GM18508 (cell line): ENCODE measurements around the gene CHST8.

Experiments
- ATAC-seq: cut with Tn5 transposase; IDR thresholded peaks from one replicate; pipeline ENCODE4 v1.9.1; 2021; ENCODE audit warnings: moderate number of reproducible peaks; ENCODE audit not compliant: insufficient read depth, unreplicated experiment

CHST8 gene

GRCh38 chr19:33752945-33753344 lies 131.2 kb downstream of the CHST8 start:
- no peak for ATAC-seq

DNA sequence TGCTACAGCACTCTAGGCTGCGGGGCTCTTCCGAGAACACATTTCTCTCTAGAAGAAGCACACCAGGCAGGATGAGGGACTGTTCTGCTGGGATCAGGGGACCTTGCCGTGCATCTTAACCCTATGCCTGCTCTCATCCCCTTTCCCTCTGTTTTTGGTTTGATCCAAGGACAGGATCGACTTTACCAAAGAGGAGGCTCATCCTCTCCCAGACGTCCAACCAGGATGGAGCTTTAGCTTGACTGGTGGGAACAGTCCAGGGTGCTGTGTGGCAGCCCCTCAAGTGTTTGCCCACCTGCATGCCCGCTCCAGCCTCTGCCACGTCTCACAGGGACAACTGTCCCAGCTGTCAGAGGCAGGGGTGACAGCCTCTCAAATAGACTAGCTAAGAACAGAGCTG lies 132.6 kb downstream of the CHST8 start:
- ATAC-seq: no peak

- ATAC-seq: no peak
These were observed 133.6 kb downstream of the CHST8 start for GRCh38 chr19:33755099-33756035.

GRCh38 chr19:33756177-33756576 lies 134.4 kb downstream of the CHST8 start:
- ATAC-seq: no peak

DNA sequence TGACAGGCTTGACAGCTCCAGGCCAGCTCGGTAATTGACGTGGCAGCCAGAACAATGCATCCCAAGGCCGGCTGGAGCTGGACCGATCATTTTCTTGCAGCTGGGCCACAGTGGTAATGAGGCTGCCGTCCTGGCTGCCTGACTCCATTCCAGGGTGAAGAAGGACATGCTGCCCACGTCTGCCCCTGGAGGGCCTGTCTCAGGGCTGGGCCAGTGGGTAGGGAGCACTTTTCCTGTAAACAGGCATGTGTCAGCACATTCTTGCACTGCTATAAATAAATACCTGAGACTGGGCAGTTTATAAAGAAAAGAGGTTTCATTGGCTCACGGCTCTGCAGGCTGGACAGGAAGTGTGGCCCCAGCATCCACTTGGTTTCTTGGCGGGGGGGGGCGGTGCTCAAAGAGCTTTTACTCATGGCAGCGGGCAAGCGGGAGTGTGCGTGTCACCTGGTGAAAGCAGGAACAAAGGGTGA lies 136.8 kb downstream of the CHST8 start:
- ATAC-seq: no peak

- ATAC-seq: no peak
These were observed 137.6 kb downstream of the CHST8 start for GRCh38 chr19:33759356-33759755.

- ATAC-seq: no peak
These were observed 142.0 kb downstream of the CHST8 start for GRCh38 chr19:33763633-33764371.

DNA sequence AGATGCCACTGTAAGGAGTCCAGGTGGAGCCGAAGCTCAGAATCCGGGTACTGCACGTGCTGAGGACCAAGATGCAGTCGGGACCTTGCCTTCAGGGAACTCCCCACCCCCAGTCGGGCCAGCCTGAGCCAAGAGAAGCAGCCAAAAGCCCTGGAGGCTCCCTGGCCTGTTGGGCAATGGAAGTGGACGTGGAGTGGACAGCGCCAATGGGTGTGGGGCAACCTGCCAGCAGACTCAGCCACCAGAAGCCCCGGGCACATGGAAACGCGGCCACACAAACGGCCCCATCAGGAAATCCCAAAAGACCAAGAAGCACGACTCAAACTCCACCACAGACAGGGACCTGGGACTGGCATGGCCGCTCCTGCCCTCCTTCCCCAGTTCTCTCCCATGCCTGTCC lies 144.9 kb downstream of the CHST8 start:
- no peak for ATAC-seq

DNA sequence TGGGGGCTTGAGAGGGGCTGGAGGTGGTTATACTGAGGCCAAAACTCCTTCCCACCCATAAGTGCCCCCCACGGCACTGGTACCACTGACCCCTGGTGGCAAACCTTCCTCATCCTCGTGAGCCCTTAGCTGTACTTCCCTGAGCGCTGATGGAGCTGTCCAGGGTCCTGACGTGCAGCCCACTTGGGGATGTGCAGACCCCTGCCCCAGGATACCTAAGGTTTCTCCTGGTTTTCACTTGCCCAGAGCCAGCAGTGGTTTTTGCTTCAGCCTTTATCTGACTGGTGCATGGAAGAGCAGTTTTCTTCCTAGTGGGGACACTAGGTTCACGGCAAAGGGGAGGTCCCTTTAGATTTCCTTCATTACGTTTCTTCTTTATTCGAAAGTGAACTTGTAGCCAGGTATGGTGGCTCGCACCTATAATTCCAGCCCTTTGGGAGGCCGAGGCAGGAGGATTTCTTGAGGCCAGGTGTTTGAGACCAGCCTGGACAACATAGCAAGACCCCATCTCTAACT lies 146.2 kb downstream of the CHST8 start:
- ATAC-seq: no peak

DNA sequence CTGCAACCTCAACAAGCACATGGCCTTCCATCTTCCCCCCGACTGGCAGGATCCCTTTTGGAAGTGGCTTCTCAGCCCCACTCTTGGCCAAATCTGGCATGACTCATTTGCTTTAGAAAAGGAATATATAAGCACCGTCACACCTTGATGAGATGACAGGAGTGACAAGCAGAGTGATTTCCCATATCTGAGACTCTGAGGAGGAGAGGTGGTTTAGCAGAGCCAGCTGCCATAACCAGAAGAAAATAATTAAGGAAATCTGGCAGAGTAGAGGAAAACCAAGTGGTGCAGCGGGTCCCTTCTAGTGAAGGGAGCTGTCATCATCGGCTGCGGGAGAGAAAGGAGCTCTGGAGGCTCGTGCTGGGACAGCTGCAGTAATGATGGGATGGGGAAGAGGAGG lies 147.5 kb downstream of the CHST8 start:
- no peak for ATAC-seq

DNA sequence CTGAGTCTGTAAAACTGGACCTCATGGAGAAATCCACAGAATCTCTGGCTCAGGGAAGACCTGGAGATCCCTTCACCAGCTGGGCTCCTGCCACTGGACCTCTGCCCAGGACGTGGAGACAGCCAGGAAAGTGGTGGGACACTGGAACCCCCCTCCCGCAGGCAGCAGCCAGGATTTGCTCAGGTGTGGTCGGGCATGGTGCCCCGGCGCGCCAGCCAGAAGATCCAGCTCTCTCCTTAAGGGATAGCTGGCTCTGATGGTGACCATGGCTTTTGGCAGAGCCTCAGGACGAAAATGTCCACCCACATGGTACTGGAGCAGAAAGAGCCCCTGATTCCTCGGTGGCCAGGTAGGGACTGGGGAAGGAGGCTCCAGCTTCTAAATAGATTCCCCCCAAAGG lies 148.4 kb downstream of the CHST8 start:
- no peak for ATAC-seq

- ATAC-seq: no peak
These were observed 149.8 kb downstream of the CHST8 start for GRCh38 chr19:33771384-33772101.

- ATAC-seq: no peak
These were observed 150.5 kb downstream of the CHST8 start for GRCh38 chr19:33772102-33772857.

- no peak for ATAC-seq
These were observed 151.1 kb downstream of the CHST8 start for GRCh38 chr19:33772858-33773180.

GRCh38 chr19:33773704-33774624 lies 152.2 kb downstream of the CHST8 start:
- no peak for ATAC-seq

DNA sequence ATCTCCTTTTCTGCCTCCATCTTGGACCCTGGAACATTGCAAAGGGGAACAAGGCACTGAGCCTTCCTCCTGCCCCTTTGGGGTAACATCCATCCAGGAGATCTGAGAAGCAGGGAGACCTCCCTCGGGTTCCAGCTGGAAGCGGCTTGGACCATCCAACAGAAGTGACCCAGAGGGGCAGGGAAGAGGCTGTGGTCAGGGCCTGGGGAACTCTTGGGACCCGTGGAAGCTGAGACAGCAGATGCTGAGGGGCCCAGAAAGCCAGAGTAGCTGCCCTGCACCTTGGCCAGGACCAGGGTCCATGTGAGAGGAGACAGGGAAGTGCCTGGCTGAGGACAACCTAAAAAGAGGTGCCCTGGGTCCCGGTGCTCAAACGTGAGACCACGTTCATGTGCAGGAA lies 153.0 kb downstream of the CHST8 start:
- no peak for ATAC-seq

DNA sequence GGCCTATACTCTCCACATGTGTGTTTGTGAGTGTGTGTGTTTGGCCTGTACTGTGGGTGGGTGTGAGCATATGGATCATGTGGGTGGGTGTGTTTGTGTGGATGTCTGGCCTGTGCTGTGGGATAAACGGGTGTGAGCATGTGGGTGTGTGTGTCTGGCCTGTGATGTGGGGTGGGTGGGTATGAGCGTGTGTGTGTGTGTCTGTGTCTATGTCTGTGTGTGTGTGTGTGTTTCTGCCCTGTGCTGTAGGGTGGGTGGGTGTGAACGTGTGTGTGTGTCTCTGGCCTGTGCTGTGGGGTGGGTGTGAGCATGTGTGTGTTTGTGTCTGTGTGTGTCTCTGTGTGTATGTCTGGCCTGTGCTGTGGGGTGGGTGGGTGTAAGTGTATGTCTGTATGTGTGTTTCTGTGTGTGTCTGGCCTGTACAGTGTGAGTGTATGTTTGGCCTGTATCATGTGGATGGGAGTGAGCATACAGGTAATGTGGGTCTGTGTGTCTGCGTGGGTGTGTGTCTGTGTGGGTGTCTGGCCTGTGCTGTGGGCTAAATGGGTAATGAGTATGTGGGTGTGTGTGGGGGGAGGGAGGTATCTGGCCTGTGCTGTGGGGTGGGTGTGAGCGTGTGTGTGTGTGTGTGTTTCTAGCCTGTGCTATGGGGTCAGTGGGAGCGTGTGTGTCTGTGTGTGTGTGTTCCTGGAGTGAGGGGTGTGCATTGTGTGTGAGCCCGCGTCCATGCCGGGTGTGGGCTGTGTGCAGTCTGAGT lies 154.2 kb downstream of the CHST8 start:
- ATAC-seq: no peak

DNA sequence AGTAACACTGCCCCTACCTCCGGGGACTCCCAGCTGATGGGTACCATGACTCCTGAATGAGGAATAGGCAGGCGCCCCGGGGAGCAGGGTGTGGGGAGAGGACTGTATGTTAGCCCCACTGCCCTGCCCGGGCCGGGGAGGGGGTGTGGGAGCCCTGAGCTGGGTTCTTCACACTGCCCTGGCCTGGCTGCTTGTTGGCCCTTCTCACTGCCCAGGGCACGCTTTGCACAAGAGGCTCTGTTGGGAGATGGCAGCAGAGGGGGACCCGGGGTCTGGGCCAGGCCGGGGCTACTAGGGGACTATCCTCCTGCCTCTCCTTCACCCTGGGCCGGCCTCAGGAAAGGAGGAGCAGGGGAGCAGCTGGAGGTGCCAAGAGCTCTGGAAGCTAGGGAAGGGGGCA lies 155.6 kb downstream of the CHST8 start:
- no peak for ATAC-seq
